ENCODE data around the gene C1orf116.

C1orf116 gene

DNA sequence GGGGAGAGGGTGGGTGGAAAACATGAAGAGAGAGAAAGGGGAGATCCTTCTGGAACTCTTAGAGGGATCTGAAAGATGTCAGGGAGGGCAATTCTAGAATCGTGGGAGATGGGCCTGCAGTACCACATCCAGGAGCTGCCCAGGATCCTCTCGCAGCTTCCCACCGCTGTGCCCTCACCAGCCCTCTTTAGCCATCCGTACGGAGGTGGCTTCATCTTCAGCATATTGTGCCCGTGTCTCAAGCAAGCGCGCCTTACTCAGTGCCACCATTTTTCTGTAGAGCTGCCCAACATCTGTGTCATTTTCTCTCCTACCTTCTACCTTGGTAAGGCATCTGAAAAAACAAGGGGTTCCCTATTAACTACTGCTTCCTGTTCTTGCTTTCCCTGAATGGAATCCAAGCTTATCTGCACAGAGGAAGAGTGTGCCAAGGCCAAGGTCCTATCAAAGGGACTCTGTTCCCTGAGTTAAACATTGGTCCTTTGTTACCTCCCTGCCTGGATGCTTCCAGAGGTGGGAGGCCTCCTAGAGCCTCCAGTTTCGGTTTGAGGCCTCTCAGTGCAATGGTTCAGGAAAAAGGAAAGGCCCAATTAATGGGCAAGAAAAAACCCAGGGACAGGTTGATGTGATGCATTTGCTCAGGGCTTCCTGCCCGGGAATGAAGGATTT lies 23.2 kb downstream of the C1orf116 start:
- no peak for TF ChIP-seq RAD21 (IDR thresholded peaks at IDR 0.05; ENCODE audit: low read depth)
- TF ChIP-seq, protein P1, sequence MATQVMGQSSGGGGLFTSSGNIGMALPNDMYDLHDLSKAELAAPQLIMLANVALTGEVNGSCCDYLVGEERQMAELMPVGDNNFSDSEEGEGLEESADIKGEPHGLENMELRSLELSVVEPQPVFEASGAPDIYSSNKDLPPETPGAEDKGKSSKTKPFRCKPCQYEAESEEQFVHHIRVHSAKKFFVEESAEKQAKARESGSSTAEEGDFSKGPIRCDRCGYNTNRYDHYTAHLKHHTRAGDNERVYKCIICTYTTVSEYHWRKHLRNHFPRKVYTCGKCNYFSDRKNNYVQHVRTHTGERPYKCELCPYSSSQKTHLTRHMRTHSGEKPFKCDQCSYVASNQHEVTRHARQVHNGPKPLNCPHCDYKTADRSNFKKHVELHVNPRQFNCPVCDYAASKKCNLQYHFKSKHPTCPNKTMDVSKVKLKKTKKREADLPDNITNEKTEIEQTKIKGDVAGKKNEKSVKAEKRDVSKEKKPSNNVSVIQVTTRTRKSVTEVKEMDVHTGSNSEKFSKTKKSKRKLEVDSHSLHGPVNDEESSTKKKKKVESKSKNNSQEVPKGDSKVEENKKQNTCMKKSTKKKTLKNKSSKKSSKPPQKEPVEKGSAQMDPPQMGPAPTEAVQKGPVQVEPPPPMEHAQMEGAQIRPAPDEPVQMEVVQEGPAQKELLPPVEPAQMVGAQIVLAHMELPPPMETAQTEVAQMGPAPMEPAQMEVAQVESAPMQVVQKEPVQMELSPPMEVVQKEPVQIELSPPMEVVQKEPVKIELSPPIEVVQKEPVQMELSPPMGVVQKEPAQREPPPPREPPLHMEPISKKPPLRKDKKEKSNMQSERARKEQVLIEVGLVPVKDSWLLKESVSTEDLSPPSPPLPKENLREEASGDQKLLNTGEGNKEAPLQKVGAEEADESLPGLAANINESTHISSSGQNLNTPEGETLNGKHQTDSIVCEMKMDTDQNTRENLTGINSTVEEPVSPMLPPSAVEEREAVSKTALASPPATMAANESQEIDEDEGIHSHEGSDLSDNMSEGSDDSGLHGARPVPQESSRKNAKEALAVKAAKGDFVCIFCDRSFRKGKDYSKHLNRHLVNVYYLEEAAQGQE (IDR thresholded peaks at IDR 0.05; ENCODE audit: low read depth): no peak
- no peak for TF ChIP-seq TAF1 (IDR thresholded peaks at IDR 0.05; ENCODE audit: low read depth)
- TF ChIP-seq NFIC (IDR thresholded peaks at IDR 0.05): no peak
- no peak for TF ChIP-seq FOXM1 (IDR thresholded peaks at IDR 0.05; ENCODE audit: borderline replicate concordance, low read depth)
- no peak for TF ChIP-seq TEAD4 (IDR thresholded peaks at IDR 0.05)
- TF ChIP-seq ZBTB7A (IDR thresholded peaks at IDR 0.05; ENCODE audit: low read depth): no peak
- TF ChIP-seq CREB1 (IDR thresholded peaks at IDR 0.05; ENCODE audit: low read depth): no peak
- TF ChIP-seq, protein P2, sequence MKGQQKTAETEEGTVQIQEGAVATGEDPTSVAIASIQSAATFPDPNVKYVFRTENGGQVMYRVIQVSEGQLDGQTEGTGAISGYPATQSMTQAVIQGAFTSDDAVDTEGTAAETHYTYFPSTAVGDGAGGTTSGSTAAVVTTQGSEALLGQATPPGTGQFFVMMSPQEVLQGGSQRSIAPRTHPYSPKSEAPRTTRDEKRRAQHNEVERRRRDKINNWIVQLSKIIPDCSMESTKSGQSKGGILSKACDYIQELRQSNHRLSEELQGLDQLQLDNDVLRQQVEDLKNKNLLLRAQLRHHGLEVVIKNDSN (IDR thresholded peaks at IDR 0.05): no peak
- no peak for TF ChIP-seq CEBPB (IDR thresholded peaks at IDR 0.05)
- TF ChIP-seq YY1 (IDR thresholded peaks at IDR 0.05; ENCODE audit: low read depth): no peak
- TF ChIP-seq EGR1 (IDR thresholded peaks at IDR 0.05): no peak
- no peak for TF ChIP-seq EP300 (IDR thresholded peaks at IDR 0.05; ENCODE audit: borderline replicate concordance)
- TF ChIP-seq TCF12 (IDR thresholded peaks at IDR 0.05; ENCODE audit: low read depth): no peak
- TF ChIP-seq, protein P3, sequence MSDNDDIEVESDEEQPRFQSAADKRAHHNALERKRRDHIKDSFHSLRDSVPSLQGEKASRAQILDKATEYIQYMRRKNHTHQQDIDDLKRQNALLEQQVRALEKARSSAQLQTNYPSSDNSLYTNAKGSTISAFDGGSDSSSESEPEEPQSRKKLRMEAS (IDR thresholded peaks at IDR 0.05): no peak

DNA sequence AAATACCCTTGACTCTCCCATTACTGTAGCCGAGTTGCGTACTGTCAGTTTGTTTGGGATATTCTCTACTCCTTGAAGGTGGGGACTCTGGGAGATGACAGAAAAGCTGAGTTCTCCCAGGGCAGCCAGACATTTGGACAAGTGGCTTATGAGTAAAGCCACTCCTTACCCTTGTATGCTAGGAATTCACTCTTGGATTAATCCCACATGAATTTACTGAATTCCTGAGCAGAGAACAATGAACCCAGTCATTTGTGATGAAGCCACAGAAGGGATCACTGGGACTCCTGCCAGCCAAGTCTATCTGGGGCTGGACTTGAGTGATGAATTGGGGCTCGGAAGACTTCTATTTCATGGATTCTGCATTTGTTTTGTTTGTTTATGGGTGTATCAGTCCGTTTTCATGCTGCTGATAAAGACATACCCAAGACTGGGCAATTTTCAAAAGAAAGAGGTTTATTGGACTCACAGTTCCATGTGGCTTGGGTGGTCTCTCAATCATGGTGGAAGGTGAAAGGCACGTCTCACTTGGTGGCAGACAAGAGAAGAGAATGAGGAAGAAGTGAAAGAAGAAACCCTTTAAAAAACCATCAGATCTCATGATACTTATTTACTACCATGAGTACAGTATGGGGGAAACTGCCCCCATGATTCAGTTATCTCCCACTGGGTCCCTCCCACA lies 25.1 kb downstream of the C1orf116 start:
- TF ChIP-seq NFIC (IDR thresholded peaks at IDR 0.05) (peak; percentile 99), YY1 (IDR thresholded peaks at IDR 0.05; ENCODE audit: low read depth) (no peak), RAD21 (IDR thresholded peaks at IDR 0.05; ENCODE audit: low read depth) (peak; percentile 32), ZBTB7A (IDR thresholded peaks at IDR 0.05; ENCODE audit: low read depth) (0 out of 2 replicates have a peak, but pooled peaks have one; percentile 30), FOXM1 (IDR thresholded peaks at IDR 0.05; ENCODE audit: borderline replicate concordance, low read depth) (peak; percentile 96), TEAD4 (IDR thresholded peaks at IDR 0.05) (peak; percentile 100), TCF12 (IDR thresholded peaks at IDR 0.05; ENCODE audit: low read depth) (peak; percentile 98), EP300 (IDR thresholded peaks at IDR 0.05; ENCODE audit: borderline replicate concordance) (peak; percentile 98), CEBPB (IDR thresholded peaks at IDR 0.05) (peak; percentile 64), EGR1 (IDR thresholded peaks at IDR 0.05) (no peak), TAF1 (IDR thresholded peaks at IDR 0.05; ENCODE audit: low read depth) (no peak; the same call in 1 of the 2 replicates), CREB1 (IDR thresholded peaks at IDR 0.05; ENCODE audit: low read depth) (no peak)
- TF ChIP-seq, protein P1 (IDR thresholded peaks at IDR 0.05; ENCODE audit: low read depth): no peak
- TF ChIP-seq, protein P3 (IDR thresholded peaks at IDR 0.05): peak; percentile 53
- TF ChIP-seq, protein P2 (IDR thresholded peaks at IDR 0.05): no peak

DNA sequence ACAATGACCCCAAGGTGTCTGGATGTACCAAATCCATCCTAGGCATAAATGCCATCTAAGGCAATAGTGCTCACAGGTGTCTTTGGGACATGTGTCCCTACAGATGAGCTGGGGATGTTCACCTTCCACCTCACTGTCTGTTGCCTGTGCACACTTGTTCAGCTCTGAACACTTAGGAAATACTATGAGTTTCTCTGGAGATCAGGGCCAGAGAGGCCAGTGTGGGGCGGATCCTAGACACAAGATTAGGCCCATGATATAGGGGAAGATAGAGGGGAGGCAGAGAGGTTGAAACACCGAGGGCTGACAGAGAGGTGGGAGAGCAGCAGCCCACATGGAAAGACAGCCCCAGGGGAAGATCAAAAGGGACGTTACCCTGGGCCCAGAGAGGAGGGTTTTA lies 25.6 kb downstream of the C1orf116 start:
- no peak for TF ChIP-seq TEAD4 (IDR thresholded peaks at IDR 0.05)
- TF ChIP-seq, protein P3 (IDR thresholded peaks at IDR 0.05): no peak
- TF ChIP-seq EGR1 (IDR thresholded peaks at IDR 0.05): no peak
- TF ChIP-seq CREB1 (IDR thresholded peaks at IDR 0.05; ENCODE audit: low read depth): no peak
- no peak for TF ChIP-seq YY1 (IDR thresholded peaks at IDR 0.05; ENCODE audit: low read depth)
- TF ChIP-seq ZBTB7A (IDR thresholded peaks at IDR 0.05; ENCODE audit: low read depth): no peak
- TF ChIP-seq RAD21 (IDR thresholded peaks at IDR 0.05; ENCODE audit: low read depth): no peak
- TF ChIP-seq NFIC (IDR thresholded peaks at IDR 0.05): no peak
- TF ChIP-seq TAF1 (IDR thresholded peaks at IDR 0.05; ENCODE audit: low read depth): no peak
- TF ChIP-seq, protein P2 (IDR thresholded peaks at IDR 0.05): no peak

DNA sequence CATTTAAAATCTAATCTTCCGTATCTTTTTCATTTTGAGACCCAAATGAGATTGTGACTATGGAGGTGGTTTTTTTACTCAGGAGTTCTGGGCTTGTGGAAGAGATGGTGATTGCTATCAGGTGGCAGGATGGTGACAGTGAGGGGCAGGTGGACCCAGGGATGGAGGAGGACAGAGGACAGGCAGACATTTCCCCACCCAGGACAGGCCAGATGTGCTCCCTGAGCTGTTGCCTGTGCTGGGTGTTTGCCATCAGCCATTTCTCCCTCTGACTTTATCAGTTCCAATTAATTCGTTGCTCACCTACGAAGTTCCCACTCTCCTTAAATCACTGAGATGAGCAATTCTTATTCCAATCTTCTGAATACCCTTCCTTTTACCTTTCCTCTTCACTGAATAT lies 26.5 kb downstream of the C1orf116 start:
- TF ChIP-seq ZBTB7A (IDR thresholded peaks at IDR 0.05; ENCODE audit: low read depth): no peak
- TF ChIP-seq, protein P3 (IDR thresholded peaks at IDR 0.05): no peak

Data from Ishikawa (cell line).